PC-3 (cell line): ENCODE results near the gene ABCD4. TPM values are rescaled to one million over a fixed set of nuclear protein-coding genes. Genes with fewer than 3 reads are reported as not detected.

Experiments used
- ATAC-seq: fragments of 200-7000 bp; cut with Tn5 transposase; 2 replicates; pipeline ENCODE4 v1.9.1; 2020; ENCODE audit warnings: mild to moderate bottlenecking, moderate library complexity
- BruUV-seq: library from RNA; stranded (reverse); fragments of 400-500 nt; replicated peaks from 2 replicates; lab custom pipeline; 2021; lab: Mats Ljungman, UMichigan
- CTCF ChIA-PET: fragments of 300-600 bp; sonication (Branson Sonifier 250); formaldehyde crosslinking; loops from one replicate; lab custom pipeline; 2022; ENCODE audit warnings: antibody characterized with exemption; lab: Charles Lee
- POLR2A ChIA-PET: fragments of 300-600 bp; sonication (Branson Sonifier 250); formaldehyde crosslinking; loops from one replicate; lab custom pipeline; 2022; ENCODE audit warnings: antibody characterized with exemption; ENCODE audit not compliant: unreplicated experiment; lab: Charles Lee
- DNase-seq: peaks from one replicate; pipeline ENCODE4 v3.0.0-alpha.2; 2015
- H2AFZ ChIP-seq: fragments of 300-600 bp; sonication (generic); 2 replicates; pipeline ENCODE4 v1.6.0; 2016; ENCODE audit warnings: antibody characterized with exemption, low read length
- H3F3A ChIP-seq: fragments of 300-600 bp; sonication (generic); one replicate; pipeline ENCODE4 v1.6.0; 2017; ENCODE audit warnings: antibody characterized with exemption, low read length, control low read depth, mild to moderate bottlenecking; ENCODE audit not compliant: unreplicated experiment
- H3K27ac ChIP-seq: fragments of 300-600 bp; sonication (generic); 2 replicates; pipeline ENCODE4 v1.5.1; 2016; ENCODE audit warnings: mild to moderate bottlenecking, low read length
- H3K27me3 ChIP-seq: fragments of 300-600 bp; sonication (generic); 2 replicates; pipeline ENCODE4 v1.6.1; 2016; ENCODE audit warnings: low read length, mixed read lengths
- H3K36me3 ChIP-seq: fragments of 300-600 bp; sonication (generic); 2 replicates; pipeline ENCODE4 v1.6.1; 2016; ENCODE audit warnings: low read depth, mixed run types, low read length, mixed read lengths
- H3K4me1 ChIP-seq: fragments of 300-600 bp; sonication (generic); 2 replicates; pipeline ENCODE4 v1.5.1; 2016; ENCODE audit warnings: low read length; ENCODE audit not compliant: insufficient read depth
- H3K4me2 ChIP-seq: fragments of 300-600 bp; sonication (generic); 2 replicates; pipeline ENCODE4 v1.6.0; 2016; ENCODE audit warnings: low read length
- H3K4me3 ChIP-seq: fragments of 300-600 bp; sonication (generic); 2 replicates; pipeline ENCODE4 v1.5.1; 2016; ENCODE audit warnings: mild to moderate bottlenecking, low read length, mixed read lengths
- H3K79me2 ChIP-seq: fragments of 300-600 bp; sonication (generic); 2 replicates; pipeline ENCODE4 v1.6.1; 2017; ENCODE audit warnings: low read length, mixed read lengths
- H3K9ac ChIP-seq: fragments of 300-600 bp; sonication (generic); 2 replicates; pipeline ENCODE4 v1.6.0; 2016; ENCODE audit warnings: mild to moderate bottlenecking, low read length
- H3K9me2 ChIP-seq: fragments of 300-600 bp; sonication (generic); replicated peaks from 2 replicates; pipeline ENCODE4 v1.6.1; 2016; ENCODE audit warnings: mixed run types, low read length, mixed read lengths
- H3K9me3 ChIP-seq: fragments of 300-600 bp; sonication (generic); 2 replicates; pipeline ENCODE4 v1.6.1; 2016; ENCODE audit warnings: low read length, mixed read lengths
- H4K20me1 ChIP-seq: fragments of 300-600 bp; sonication (generic); 2 replicates; pipeline ENCODE4 v1.6.1; 2016; ENCODE audit warnings: low read length, mixed read lengths
- CTCF ChIP-seq: fragments of 300-600 bp; sonication (generic); conservative IDR thresholded peaks from 2 replicates; pipeline ENCODE4 v1.5.1; 2017; ENCODE audit warnings: antibody characterized with exemption, low read depth, mild to moderate bottlenecking, low read length
- EZH2 ChIP-seq: fragments of 300-600 bp; sonication (generic); IDR thresholded peaks from one replicate; pipeline ENCODE4 v1.6.1; 2017; ENCODE audit warnings: antibody characterized with exemption, mild to moderate bottlenecking, low read length; ENCODE audit not compliant: unreplicated experiment
- EZH2phosphoT487 ChIP-seq: fragments of 300-600 bp; sonication (generic); IDR thresholded peaks from 2 replicates; pipeline ENCODE4 v1.6.1; 2018; ENCODE audit warnings: mild to moderate bottlenecking, antibody characterized with exemption, low read length, borderline replicate concordance
- intact Hi-C: fragments of 100-400 bp; cut with micrococcal nuclease; formaldehyde crosslinking; loops from 2 replicates; pipeline ENCODE4 v1.9.0; 2023
- total RNA-seq: library from RNA; depleted of rRNA; stranded (reverse); fragments of >200 nt; gene quantifications from 2 replicates; pipeline ENCODE4 v1.2.3, GENCODE V29; 2014

The ABCD4 gene
- total RNA-seq, 1 experiment from 2014 or later, result 27.1 TPM

GRCh38 chr14:74265301-74265965 lies 37.3 kb downstream of the ABCD4 start:
- TF ChIP-seq CTCF (no peak), EZH2 (no peak), EZH2phosphoT487 (no peak)
- no peaks in the 10 kb centered on the region for H3F3A ChIP-seq
- H3K4me3 ChIP-seq, result no peak overlapping the region
- no peaks in the 10 kb centered on the region for H3K9me2 ChIP-seq
- H2AFZ ChIP-seq, result no peak overlapping the region
- no peaks in the 10 kb centered on the region for H4K20me1 ChIP-seq
- peaks cover 7% of the 10 kb centered on the region; the same call in 1 of the 2 replicates for H3K4me1 ChIP-seq
- H3K4me2 ChIP-seq, result no peak overlapping the region
- no peak overlapping the region for H3K27ac ChIP-seq
- no peaks in the 10 kb centered on the region for H3K79me2 ChIP-seq
- ATAC-seq, result no peak
- no peaks in the 10 kb centered on the region for H3K36me3 ChIP-seq
- no peak overlapping the region for H3K9ac ChIP-seq
- no peaks in the 10 kb centered on the region for H3K9me3 ChIP-seq
- no peak for DNase-seq
- intact Hi-C loops, result no loop called here
- H3K27me3 ChIP-seq, result no peaks in the 10 kb centered on the region
- POLR2A ChIA-PET, result no interaction called here
- CTCF ChIA-PET, result no interaction called here
- no TSS peak for BruUV-seq

- Histone ChIP-seq H3K9me3 (no peaks in the 10 kb centered on the region), H3K27ac (no peak overlapping the region), H3K27me3 (no peaks in the 10 kb centered on the region), H2AFZ (no peak overlapping the region), H3K4me3 (no peak overlapping the region), H3K9me2 (no peaks in the 10 kb centered on the region), H3F3A (no peaks in the 10 kb centered on the region), H3K4me2 (no peak overlapping the region), H3K79me2 (no peaks in the 10 kb centered on the region), H3K9ac (no peak overlapping the region), H4K20me1 (no peaks in the 10 kb centered on the region), H3K36me3 (no peaks in the 10 kb centered on the region), H3K4me1 (no peaks in the 10 kb centered on the region)
- intact Hi-C loops, result no loop called here
- DNase-seq (no peak), ATAC-seq (no peak)
- TF ChIP-seq EZH2 (no peak), EZH2phosphoT487 (no peak), CTCF (no peak)
- no TSS peak for BruUV-seq
- POLR2A ChIA-PET, result no interaction called here
- CTCF ChIA-PET, result no interaction called here
Measured at GRCh38 chr14:74263921-74264320, 38.8 kb downstream of the ABCD4 start.

- H3K4me2 ChIP-seq, result no peak overlapping the region
- H3K4me3 ChIP-seq, result no peak overlapping the region
- TF ChIP-seq CTCF (no peak), EZH2phosphoT487 (no peak), EZH2 (no peak)
- ChIA-PET CTCF (no interaction called here), POLR2A (no interaction called here)
- no peak overlapping the region for H2AFZ ChIP-seq
- no peaks in the 10 kb centered on the region for H3K9me3 ChIP-seq
- H3K9ac ChIP-seq, result no peak overlapping the region
- no peaks in the 10 kb centered on the region for H3K4me1 ChIP-seq
- intact Hi-C loops, result no loop called here
- peaks cover 7% of the 10 kb centered on the region for H3K27me3 ChIP-seq
- no TSS peak for BruUV-seq
- ATAC-seq (no peak), DNase-seq (no peak)
- H3K27ac ChIP-seq, result no peak overlapping the region
- no peaks in the 10 kb centered on the region for H3F3A ChIP-seq
- no peaks in the 10 kb centered on the region for H3K36me3 ChIP-seq
- H4K20me1 ChIP-seq, result no peaks in the 10 kb centered on the region
- H3K79me2 ChIP-seq, result no peaks in the 10 kb centered on the region
- H3K9me2 ChIP-seq, result no peaks in the 10 kb centered on the region
Measured at GRCh38 chr14:74263181-74263580, 39.6 kb downstream of the ABCD4 start.
